Panc1 (cell line): ENCODE measurements around the gene LRRC61. TPM values are rescaled to one million over a fixed set of nuclear protein-coding genes. Genes with fewer than 3 reads are reported as not detected.

Experiments used
- ATAC-seq: fragments of 200-7000 bp; cut with Tn5 transposase; 2 replicates; pipeline ENCODE4 v1.9.1; 2020; ENCODE audit warnings: mild to moderate bottlenecking, moderate library complexity
- BruUV-seq: library from RNA; stranded (reverse); fragments of 400-500 nt; replicated peaks from 2 replicates; lab custom pipeline; 2021; lab: Mats Ljungman, UMichigan
- CTCF ChIA-PET: fragments of 300-600 bp; sonication (Branson Sonifier 250); formaldehyde crosslinking; loops from one replicate; lab custom pipeline; 2022; ENCODE audit warnings: antibody characterized with exemption; lab: Charles Lee
- POLR2A ChIA-PET: fragments of 300-600 bp; sonication (Branson Sonifier 250); formaldehyde crosslinking; loops from one replicate; lab custom pipeline; 2022; ENCODE audit warnings: antibody characterized with exemption; lab: Charles Lee
- DNase-seq: peaks from one replicate; pipeline ENCODE4 v3.0.0-alpha.2; 2010; ENCODE audit warnings: low read depth, low spot score
- H3K27ac ChIP-seq: 2 replicates; pipeline ENCODE4 v1.5.1; 2011; ENCODE audit warnings: mild to moderate bottlenecking, low read length, inconsistent platforms
- H3K27me3 ChIP-seq: fragments of 200-500 bp; sonication (Bioruptor generic); 2 replicates; pipeline ENCODE4 v1.6.0; 2014; ENCODE audit warnings: low read length, inconsistent platforms; ENCODE audit not compliant: control insufficient read depth, insufficient read depth
- H3K36me3 ChIP-seq: fragments of 200-500 bp; sonication (Bioruptor generic); 2 replicates; pipeline ENCODE4 v1.5.1; 2014; ENCODE audit warnings: inconsistent platforms, mild to moderate bottlenecking, low read length, moderate library complexity; ENCODE audit not compliant: control insufficient read depth, insufficient read depth
- H3K4me1 ChIP-seq: 2 replicates; pipeline ENCODE4 v1.5.1; 2011; ENCODE audit warnings: inconsistent platforms, mild to moderate bottlenecking, low read length, moderate library complexity; ENCODE audit not compliant: control insufficient read depth, insufficient read depth
- H3K4me3 ChIP-seq, 2 experiments: 2 replicates each; pipeline ENCODE4 v1.5.1; 2011 to 2012; ENCODE audit warnings: low read depth in 2 of 2, low read length in 2 of 2, mild to moderate bottlenecking in 2 of 2, inconsistent platforms in 1 of 2, moderate library complexity in 1 of 2
- H3K9me3 ChIP-seq: fragments of 200-500 bp; sonication (Bioruptor generic); 2 replicates; pipeline ENCODE4 v1.5.1; 2014; ENCODE audit warnings: low read depth, mild to moderate bottlenecking, inconsistent platforms, low read length, moderate library complexity; ENCODE audit not compliant: control insufficient read depth, insufficient read depth
- POLR2AphosphoS5 ChIP-seq: IDR thresholded peaks from 2 replicates; pipeline ENCODE4 v1.6.1; 2012; ENCODE audit warnings: mild to moderate bottlenecking, low read depth, low read length, moderate library complexity
- SIN3A ChIP-seq: IDR thresholded peaks from 2 replicates; pipeline ENCODE4 v1.6.1; 2012; ENCODE audit warnings: low read depth, mild to moderate bottlenecking, low read length, moderate library complexity, borderline replicate concordance; ENCODE audit not compliant: insufficient read depth
- TCF7L2 ChIP-seq: IDR thresholded peaks from 2 replicates; pipeline ENCODE4 v1.6.1; 2011; ENCODE audit warnings: mild to moderate bottlenecking, low read depth, low read length, inconsistent platforms
- in situ Hi-C: cut with HindIII; loops from 2 replicates; pipeline ENCODE4 v1.10.0; 2016; ENCODE audit warnings: low sequenced_read_pairs, low pct_unique_long_range_greater_than_20kb
- intact Hi-C: fragments of 100-400 bp; cut with micrococcal nuclease; formaldehyde crosslinking; loops from one replicate; pipeline ENCODE4 v1.10.0; 2022; ENCODE audit not compliant: unreplicated experiment
- total RNA-seq: library from RNA; stranded (reverse); gene quantifications from one replicate; pipeline ENCODE4 v1.2.1, GENCODE V29; 2021; ENCODE audit not compliant: unreplicated experiment
- TF ChIP-seq, protein P1 (sequence below), 2 experiments: IDR thresholded peaks; 2 replicates each; pipeline ENCODE4 v1.6.1; 2011 to 2012; ENCODE audit warnings: low read depth in 2 of 2, control low read depth in 1 of 2, low read length in 1 of 2, mild to moderate bottlenecking in 1 of 2, moderate library complexity in 1 of 2; ENCODE audit not compliant: insufficient read depth in 1 of 2
- TF ChIP-seq, protein P2 (sequence below): fragments of 450-650 bp; IDR thresholded peaks from 2 replicates; pipeline ENCODE4 v1.5.1; 2017; ENCODE audit warnings: mild to moderate bottlenecking

The LRRC61 gene
- total RNA-seq, 1 experiment from 2014 or later = 13.8 TPM

DNA sequence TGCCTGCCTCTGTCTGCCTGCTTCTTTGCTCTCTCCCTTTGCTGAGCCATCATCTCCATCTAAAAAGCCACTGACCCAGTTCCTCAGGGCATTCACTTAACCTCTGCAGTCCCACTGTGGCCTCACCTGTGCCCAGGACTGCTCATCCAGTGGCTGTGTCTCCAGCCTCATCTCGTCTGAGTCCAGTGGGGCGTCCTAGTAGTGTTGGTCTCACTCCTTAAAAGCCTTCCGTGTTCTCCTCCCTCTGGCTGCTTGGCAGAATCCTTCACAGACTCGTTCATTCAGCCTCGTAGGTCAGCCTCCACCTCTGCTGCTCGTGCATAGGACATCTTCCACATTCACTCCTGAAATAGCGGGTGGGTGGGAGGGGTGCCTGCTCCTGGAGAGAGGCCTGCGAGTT, 11.0 kb downstream of the LRRC61 start:
- ATAC-seq = no peak
- H3K27ac ChIP-seq = no peak overlapping the region
- no peaks in the 10 kb centered on the region for H3K4me1 ChIP-seq
- H3K36me3 ChIP-seq = no peaks in the 10 kb centered on the region
- DNase-seq = no peak
- H3K27me3 ChIP-seq = no peaks in the 10 kb centered on the region
- no peak overlapping the region for H3K4me3 ChIP-seq
- TF ChIP-seq TCF7L2 = no peak
- in situ Hi-C loops = no loop called here
- BruUV-seq = no TSS peak
- intact Hi-C loops = no loop called here
- ChIA-PET CTCF (no interaction called here), POLR2A (no interaction called here)
- H3K9me3 ChIP-seq = no peaks in the 10 kb centered on the region

DNA sequence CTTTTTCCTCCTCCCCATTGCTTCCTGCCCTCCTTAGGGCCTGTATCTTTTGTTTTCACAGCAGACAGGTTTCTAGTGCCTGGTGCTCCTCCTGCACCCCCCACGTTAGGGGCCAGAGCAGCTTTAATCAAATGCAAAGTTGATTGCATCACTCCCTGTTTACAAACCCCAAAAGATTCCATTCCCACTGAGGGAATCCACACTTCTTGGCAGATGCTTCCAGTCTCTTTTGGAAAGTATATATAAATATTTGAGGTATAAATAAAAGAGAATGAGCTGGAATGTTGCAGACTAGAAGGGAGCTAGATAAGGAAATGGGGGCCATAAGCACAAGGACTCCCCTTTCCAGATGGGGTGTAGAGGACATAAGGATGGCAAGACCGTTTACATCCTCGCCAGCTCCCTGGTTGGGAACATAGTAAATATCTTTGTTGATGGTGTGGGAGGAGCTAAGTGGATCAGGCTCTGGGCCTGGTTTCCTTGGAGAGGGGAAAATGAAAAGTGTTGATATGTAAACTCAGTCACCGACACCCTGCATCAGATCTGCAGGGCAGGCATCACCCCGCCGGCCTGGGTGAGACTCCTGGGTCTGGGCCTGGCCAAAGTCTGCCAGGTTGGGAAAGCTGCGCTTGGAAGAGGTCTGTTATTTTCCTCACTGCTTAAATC, 12.1 kb downstream of the LRRC61 start:
- POLR2A ChIA-PET = no interaction called here
- intact Hi-C loops = no loop called here
- no peak overlapping the region for H3K27ac ChIP-seq
- BruUV-seq = no TSS peak
- no peaks in the 10 kb centered on the region for H3K9me3 ChIP-seq
- H3K36me3 ChIP-seq = no peaks in the 10 kb centered on the region
- TF ChIP-seq, protein P1, sequence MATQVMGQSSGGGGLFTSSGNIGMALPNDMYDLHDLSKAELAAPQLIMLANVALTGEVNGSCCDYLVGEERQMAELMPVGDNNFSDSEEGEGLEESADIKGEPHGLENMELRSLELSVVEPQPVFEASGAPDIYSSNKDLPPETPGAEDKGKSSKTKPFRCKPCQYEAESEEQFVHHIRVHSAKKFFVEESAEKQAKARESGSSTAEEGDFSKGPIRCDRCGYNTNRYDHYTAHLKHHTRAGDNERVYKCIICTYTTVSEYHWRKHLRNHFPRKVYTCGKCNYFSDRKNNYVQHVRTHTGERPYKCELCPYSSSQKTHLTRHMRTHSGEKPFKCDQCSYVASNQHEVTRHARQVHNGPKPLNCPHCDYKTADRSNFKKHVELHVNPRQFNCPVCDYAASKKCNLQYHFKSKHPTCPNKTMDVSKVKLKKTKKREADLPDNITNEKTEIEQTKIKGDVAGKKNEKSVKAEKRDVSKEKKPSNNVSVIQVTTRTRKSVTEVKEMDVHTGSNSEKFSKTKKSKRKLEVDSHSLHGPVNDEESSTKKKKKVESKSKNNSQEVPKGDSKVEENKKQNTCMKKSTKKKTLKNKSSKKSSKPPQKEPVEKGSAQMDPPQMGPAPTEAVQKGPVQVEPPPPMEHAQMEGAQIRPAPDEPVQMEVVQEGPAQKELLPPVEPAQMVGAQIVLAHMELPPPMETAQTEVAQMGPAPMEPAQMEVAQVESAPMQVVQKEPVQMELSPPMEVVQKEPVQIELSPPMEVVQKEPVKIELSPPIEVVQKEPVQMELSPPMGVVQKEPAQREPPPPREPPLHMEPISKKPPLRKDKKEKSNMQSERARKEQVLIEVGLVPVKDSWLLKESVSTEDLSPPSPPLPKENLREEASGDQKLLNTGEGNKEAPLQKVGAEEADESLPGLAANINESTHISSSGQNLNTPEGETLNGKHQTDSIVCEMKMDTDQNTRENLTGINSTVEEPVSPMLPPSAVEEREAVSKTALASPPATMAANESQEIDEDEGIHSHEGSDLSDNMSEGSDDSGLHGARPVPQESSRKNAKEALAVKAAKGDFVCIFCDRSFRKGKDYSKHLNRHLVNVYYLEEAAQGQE (IDR thresholded peaks at IDR 0.05; ENCODE audit: insufficient read depth in 1 of 2, low read depth in 2 of 2, low read length in 1 of 2) = no peak
- TF ChIP-seq TCF7L2 (no peak), POLR2AphosphoS5 (no peak), SIN3A (no peak)
- TF ChIP-seq, protein P2, sequence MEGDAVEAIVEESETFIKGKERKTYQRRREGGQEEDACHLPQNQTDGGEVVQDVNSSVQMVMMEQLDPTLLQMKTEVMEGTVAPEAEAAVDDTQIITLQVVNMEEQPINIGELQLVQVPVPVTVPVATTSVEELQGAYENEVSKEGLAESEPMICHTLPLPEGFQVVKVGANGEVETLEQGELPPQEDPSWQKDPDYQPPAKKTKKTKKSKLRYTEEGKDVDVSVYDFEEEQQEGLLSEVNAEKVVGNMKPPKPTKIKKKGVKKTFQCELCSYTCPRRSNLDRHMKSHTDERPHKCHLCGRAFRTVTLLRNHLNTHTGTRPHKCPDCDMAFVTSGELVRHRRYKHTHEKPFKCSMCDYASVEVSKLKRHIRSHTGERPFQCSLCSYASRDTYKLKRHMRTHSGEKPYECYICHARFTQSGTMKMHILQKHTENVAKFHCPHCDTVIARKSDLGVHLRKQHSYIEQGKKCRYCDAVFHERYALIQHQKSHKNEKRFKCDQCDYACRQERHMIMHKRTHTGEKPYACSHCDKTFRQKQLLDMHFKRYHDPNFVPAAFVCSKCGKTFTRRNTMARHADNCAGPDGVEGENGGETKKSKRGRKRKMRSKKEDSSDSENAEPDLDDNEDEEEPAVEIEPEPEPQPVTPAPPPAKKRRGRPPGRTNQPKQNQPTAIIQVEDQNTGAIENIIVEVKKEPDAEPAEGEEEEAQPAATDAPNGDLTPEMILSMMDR = no peak
- no peak for DNase-seq
- H3K27me3 ChIP-seq = no peaks in the 10 kb centered on the region
- peaks cover 3% of the 10 kb centered on the region; the same call in 1 of the 2 replicates for H3K4me1 ChIP-seq
- H3K4me3 ChIP-seq = no peak overlapping the region
- ATAC-seq = no peak
- in situ Hi-C loops = no loop called here
- CTCF ChIA-PET = no interaction called here

GRCh38 chr7:150335774-150336112, 12.6 kb downstream of the LRRC61 start:
- no peak overlapping the region for H3K4me3 ChIP-seq
- no peaks in the 10 kb centered on the region for H3K9me3 ChIP-seq
- no peaks in the 10 kb centered on the region for H3K27me3 ChIP-seq
- in situ Hi-C loops (no loop called here), intact Hi-C loops (no loop called here)
- BruUV-seq = no TSS peak
- H3K27ac ChIP-seq = no peak overlapping the region
- H3K36me3 ChIP-seq = no peaks in the 10 kb centered on the region
- ChIA-PET CTCF (no interaction called here), POLR2A (no interaction called here)
- peaks cover 3% of the 10 kb centered on the region; the same call in 1 of the 2 replicates for H3K4me1 ChIP-seq
- ATAC-seq (no peak), DNase-seq (no peak)
- TF ChIP-seq POLR2AphosphoS5 (no peak), TCF7L2 (no peak)
- TF ChIP-seq, protein P2 = no peak
- TF ChIP-seq, protein P1 (IDR thresholded peaks at IDR 0.05; ENCODE audit: insufficient read depth in 1 of 2, low read depth in 2 of 2, low read length in 1 of 2) = no peak
